HUES6 (cell line): ENCODE data around the gene OR5AK2.
"Not testable (repeated sequence)": the region's sequence is repeated elsewhere in the genome, so short reads cannot be mapped to it uniquely, and the experiment has no call there.

Experiments
- H3K27ac ChIP-seq: 2 replicates; pipeline ENCODE4 v1.7.0; 2013; ENCODE audit warnings: low read depth, mild to moderate bottlenecking, low read length, inconsistent platforms
- H3K27me3 ChIP-seq: 2 replicates; pipeline ENCODE4 v1.6.1; 2013; ENCODE audit warnings: low read length; ENCODE audit not compliant: control insufficient read depth, insufficient read depth
- H3K36me3 ChIP-seq: 2 replicates; pipeline ENCODE4 v1.6.1; 2013; ENCODE audit warnings: low read length; ENCODE audit not compliant: control insufficient read depth, insufficient read depth
- H3K4me1 ChIP-seq: 2 replicates; pipeline ENCODE4 v1.6.1; 2013; ENCODE audit warnings: low read length; ENCODE audit not compliant: control insufficient read depth, insufficient read depth
- H3K4me3 ChIP-seq: 2 replicates; pipeline ENCODE4 v1.5.1; 2013; ENCODE audit warnings: low read depth, low read length
- H3K9ac ChIP-seq: one replicate; pipeline ENCODE4 v1.6.1; 2013; ENCODE audit warnings: mild to moderate bottlenecking, low read length
- H3K9me3 ChIP-seq: 2 replicates; pipeline ENCODE4 v1.6.1; 2013; ENCODE audit warnings: low read depth, low read length; ENCODE audit not compliant: control insufficient read depth, insufficient read depth

OR5AK2 gene

GRCh38 chr11:56988614-56989013 lies at the start of gene OR5AK2:
OR5AK2 (plus strand) TSS chr11:56988914; CDS start chr11:56988914, 0 bp downstream.
- H3K9me3 ChIP-seq = peaks cover 15% of the 10 kb centered on the region
- no peaks in the 10 kb centered on the region for H3K36me3 ChIP-seq
- no peak within 1 kb of the TSS for H3K4me3 ChIP-seq
- H3K27me3 ChIP-seq = no peaks in the 10 kb centered on the region
- H3K27ac ChIP-seq = no peak within 1 kb of the TSS
- no peak within 1 kb of the TSS for H3K9ac ChIP-seq
- no peaks in the 10 kb centered on the region for H3K4me1 ChIP-seq

GRCh38 chr11:56945526-56945925 lies 43.2 kb upstream of the OR5AK2 start:
- H3K4me1 ChIP-seq, H3K27ac ChIP-seq, H3K9ac ChIP-seq, H3K36me3 ChIP-seq, H3K27me3 ChIP-seq, H3K4me3 ChIP-seq: not testable (repeated sequence)
- H3K9me3 ChIP-seq = peaks cover 13% of the 10 kb centered on the region

- no peak overlapping the region for H3K9ac ChIP-seq
- H3K4me3 ChIP-seq = no peak overlapping the region
- H3K9me3 ChIP-seq = peaks cover 32% of the 10 kb centered on the region
- H3K36me3 ChIP-seq = no peaks in the 10 kb centered on the region
- no peaks in the 10 kb centered on the region for H3K4me1 ChIP-seq
- no peaks in the 10 kb centered on the region for H3K27me3 ChIP-seq
- H3K27ac ChIP-seq = no peak overlapping the region
These were observed 39.7 kb upstream of the OR5AK2 start for GRCh38 chr11:56948991-56949515.

DNA sequence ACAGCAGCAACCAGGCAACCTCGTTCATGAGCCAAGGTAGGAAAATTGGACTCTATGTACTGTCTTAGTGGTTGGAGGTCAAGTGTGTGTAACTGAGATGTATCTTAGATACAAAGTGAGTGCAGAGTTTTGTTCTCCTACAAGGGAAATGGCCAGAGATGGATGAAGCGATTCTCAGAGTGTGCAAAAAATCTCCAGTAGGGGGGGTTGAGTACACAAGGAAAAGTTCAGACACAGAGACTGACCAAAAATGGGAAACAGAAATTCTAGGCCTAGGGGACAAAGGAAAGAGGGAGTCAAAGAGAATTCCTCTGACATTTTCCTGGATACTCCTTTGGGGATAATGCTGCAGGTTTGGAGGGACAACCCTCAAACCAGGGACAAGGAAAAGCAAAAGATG lies 38.2 kb upstream of the OR5AK2 start:
- Histone ChIP-seq H3K36me3 (no peaks in the 10 kb centered on the region), H3K9me3 (peaks cover 40% of the 10 kb centered on the region), H3K4me1 (no peaks in the 10 kb centered on the region), H3K27me3 (no peaks in the 10 kb centered on the region), H3K27ac (no peak overlapping the region), H3K9ac (no peak overlapping the region), H3K4me3 (no peak overlapping the region)

DNA sequence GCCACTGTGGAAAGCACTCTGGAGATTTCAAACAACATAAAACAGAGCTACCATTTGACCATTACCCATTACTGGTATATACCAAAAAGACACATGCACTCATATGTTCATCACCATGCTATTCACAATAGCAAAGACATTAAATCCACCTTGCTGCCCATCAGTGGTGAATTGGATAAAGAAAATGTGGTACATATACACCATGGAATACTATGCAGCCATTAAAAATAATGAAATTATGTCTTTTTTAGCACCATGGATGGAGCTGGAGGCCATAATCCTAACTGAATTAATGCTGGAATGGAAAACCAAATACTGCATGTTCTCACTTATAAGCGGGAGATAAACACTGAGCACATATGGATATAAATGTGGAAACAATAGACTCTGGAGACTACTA lies 34.8 kb upstream of the OR5AK2 start:
- H3K4me3 ChIP-seq, H3K27me3 ChIP-seq, H3K4me1 ChIP-seq, H3K36me3 ChIP-seq, H3K9ac ChIP-seq, H3K27ac ChIP-seq: not testable (repeated sequence)
- H3K9me3 ChIP-seq = peaks cover 31% of the 10 kb centered on the region; the same call in 1 of the 2 replicates

GRCh38 chr11:56961609-56962008 lies 27.1 kb upstream of the OR5AK2 start:
- no peaks in the 10 kb centered on the region for H3K4me1 ChIP-seq
- no peak overlapping the region for H3K4me3 ChIP-seq
- no peak overlapping the region for H3K9ac ChIP-seq
- peaks cover 4% of the 10 kb centered on the region; the same call in 1 of the 2 replicates for H3K9me3 ChIP-seq
- no peaks in the 10 kb centered on the region for H3K36me3 ChIP-seq
- H3K27me3 ChIP-seq = no peaks in the 10 kb centered on the region
- no peak overlapping the region for H3K27ac ChIP-seq

DNA sequence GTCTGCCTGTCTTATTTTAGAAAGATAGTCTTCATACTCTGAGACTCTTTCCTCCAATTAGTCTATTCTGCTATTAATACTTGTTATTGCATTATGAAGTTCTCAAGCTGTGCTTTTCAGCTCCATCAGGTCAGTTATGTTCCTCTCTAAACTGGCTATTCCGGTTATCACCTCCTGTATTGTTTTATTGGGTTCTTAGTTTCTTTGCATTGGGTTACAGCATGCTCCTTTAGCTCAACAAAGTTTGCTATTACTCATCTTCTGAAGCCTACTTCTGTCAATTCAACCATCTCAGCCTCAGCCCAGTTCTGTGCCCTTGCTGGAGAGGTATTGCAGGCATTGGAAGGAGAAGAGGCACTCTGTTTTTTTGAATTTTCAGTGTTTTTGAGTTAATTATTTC lies 21.0 kb upstream of the OR5AK2 start:
- no peak overlapping the region for H3K27ac ChIP-seq
- H3K4me3 ChIP-seq = no peak overlapping the region
- no peaks in the 10 kb centered on the region for H3K36me3 ChIP-seq
- H3K27me3 ChIP-seq = no peaks in the 10 kb centered on the region
- H3K9me3 ChIP-seq = peaks cover 13% of the 10 kb centered on the region; the same call in 1 of the 2 replicates
- no peak overlapping the region for H3K9ac ChIP-seq
- H3K4me1 ChIP-seq = no peaks in the 10 kb centered on the region

DNA sequence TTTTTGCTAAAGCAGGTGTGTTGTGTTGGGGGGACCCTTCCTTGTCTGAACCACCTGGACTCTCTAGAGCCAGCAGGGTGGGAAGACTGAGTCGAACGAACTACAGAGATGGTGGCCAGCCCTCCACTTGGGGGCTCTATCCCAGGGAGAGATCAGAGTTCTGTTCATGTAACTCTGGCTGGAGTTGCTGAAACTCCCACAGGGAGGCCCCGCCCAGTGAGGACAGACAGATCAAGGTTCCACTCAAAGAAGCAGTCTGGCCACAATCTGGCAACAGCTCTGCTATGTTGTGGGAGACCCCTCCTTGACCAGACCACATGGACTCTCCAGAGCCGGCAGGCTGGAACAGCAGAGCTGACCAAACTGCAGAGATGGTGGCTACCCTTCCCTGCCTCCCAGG lies 20.2 kb upstream of the OR5AK2 start:
- Histone ChIP-seq H3K27ac (no peak overlapping the region), H3K27me3 (no peaks in the 10 kb centered on the region), H3K36me3 (no peaks in the 10 kb centered on the region), H3K9ac (no peak overlapping the region), H3K9me3 (peaks cover 13% of the 10 kb centered on the region; the same call in 1 of the 2 replicates), H3K4me1 (no peaks in the 10 kb centered on the region), H3K4me3 (no peak overlapping the region)

DNA sequence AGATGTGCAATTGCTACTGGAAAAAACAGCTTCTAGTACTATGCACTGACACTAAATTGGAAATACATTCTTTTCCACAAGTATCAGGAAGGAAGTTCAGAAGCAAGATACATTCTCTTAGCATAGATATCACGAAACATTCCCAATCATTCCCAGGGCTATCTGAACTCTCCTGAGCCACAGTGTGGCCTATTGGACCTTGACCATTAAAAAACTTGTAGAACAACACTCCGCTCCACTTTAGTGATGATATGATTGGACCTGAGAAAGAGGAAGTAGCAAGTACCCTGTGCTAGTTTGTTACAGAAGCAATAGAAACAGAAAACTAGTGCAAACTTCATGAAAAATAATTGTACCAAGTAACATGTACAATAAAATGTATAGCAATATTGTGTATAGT lies 11.4 kb upstream of the OR5AK2 start:
- no peak overlapping the region for H3K27ac ChIP-seq
- no peaks in the 10 kb centered on the region for H3K36me3 ChIP-seq
- H3K4me3 ChIP-seq = no peak overlapping the region
- H3K9me3 ChIP-seq = peaks cover 2% of the 10 kb centered on the region; the same call in 1 of the 2 replicates
- H3K9ac ChIP-seq = no peak overlapping the region
- no peaks in the 10 kb centered on the region; the same call in 1 of the 2 replicates for H3K27me3 ChIP-seq
- H3K4me1 ChIP-seq = no peaks in the 10 kb centered on the region

DNA sequence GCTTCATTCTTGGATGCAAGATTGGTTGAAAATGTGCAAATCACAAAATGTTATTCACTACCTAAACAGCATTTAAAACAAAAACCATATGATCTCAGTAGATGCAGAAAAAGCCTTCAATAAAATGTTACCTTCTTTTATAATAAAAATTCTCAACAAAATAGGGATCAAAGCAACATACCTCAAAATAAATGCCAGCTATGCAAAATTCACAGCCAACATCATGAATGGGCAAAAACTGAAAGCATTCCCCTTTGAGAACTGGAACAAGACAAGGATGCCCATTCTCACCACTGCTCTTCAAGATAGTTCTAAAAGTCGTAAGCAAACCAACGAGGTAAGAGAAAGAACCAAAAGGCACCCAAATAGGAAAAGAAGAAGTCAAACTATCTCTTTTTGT lies 2.0 kb downstream of the OR5AK2 start:
- Histone ChIP-seq H3K9ac (no peak overlapping the region), H3K27me3 (no peaks in the 10 kb centered on the region), H3K9me3 (peaks cover 36% of the 10 kb centered on the region), H3K4me1 (no peaks in the 10 kb centered on the region), H3K4me3 (no peak overlapping the region), H3K27ac (no peak overlapping the region), H3K36me3 (no peaks in the 10 kb centered on the region)

- Histone ChIP-seq H3K27me3 (no peaks in the 10 kb centered on the region), H3K9ac (no peak overlapping the region), H3K4me3 (no peak overlapping the region), H3K9me3 (peaks cover 56% of the 10 kb centered on the region), H3K4me1 (no peaks in the 10 kb centered on the region), H3K36me3 (no peaks in the 10 kb centered on the region), H3K27ac (no peak overlapping the region)
These were observed 5.8 kb downstream of the OR5AK2 start for GRCh38 chr11:56994532-56994931.
